BE2C (cell line): Measurements from ENCODE around the gene MRPL47.

ENCODE experiments used
- DNase-seq: peaks from one replicate; pipeline ENCODE4 v3.0.0-alpha.2; 2020
- H3K27me3 ChIP-seq: fragments of 250-450 bp; sonication (Bioruptor Pico); 2 replicates; pipeline ENCODE4 v1.5.1; 2020; ENCODE audit warnings: mild to moderate bottlenecking
- H3K36me3 ChIP-seq: fragments of 250-450 bp; sonication (Bioruptor Pico); 2 replicates; pipeline ENCODE4 v1.5.1; 2020; ENCODE audit warnings: mild to moderate bottlenecking
- H3K4me1 ChIP-seq: fragments of 250-450 bp; sonication (Bioruptor Pico); 2 replicates; pipeline ENCODE4 v1.5.1; 2020
- H3K4me3 ChIP-seq: 2 replicates; pipeline ENCODE4 v1.5.1; 2011; ENCODE audit warnings: low read depth, low read length
- H3K9me3 ChIP-seq: fragments of 250-450 bp; sonication (Bioruptor Pico); 2 replicates; pipeline ENCODE4 v1.5.1; 2020
- TF ChIP-seq, protein P1 (sequence below): IDR thresholded peaks from 2 replicates; pipeline ENCODE4 v1.5.1; 2012; ENCODE audit warnings: mild to moderate bottlenecking, low read depth, low read length

MRPL47 gene

DNA sequence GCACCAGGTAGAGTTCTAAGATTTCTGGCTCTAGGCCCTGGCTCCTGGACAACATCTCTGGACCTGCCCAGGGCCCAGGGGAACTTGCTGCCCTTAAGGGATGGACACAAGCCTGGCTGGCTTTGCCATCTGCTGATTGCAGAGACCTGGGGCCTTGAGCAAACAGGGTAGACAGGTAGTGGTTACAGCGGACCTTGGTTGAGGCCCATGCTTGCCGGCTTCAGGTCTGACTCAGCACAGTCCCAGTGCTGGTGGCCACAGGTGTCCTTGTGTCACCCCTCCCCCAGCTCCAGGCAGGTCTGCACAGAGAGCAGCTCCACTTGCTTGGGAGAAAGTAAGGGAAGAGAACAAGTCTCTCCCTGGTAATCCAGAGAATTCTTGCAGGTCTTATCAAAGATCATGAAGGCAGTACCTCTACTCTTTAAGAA is 57.6 kb downstream of the MRPL47 start:
- TF ChIP-seq, protein P1, sequence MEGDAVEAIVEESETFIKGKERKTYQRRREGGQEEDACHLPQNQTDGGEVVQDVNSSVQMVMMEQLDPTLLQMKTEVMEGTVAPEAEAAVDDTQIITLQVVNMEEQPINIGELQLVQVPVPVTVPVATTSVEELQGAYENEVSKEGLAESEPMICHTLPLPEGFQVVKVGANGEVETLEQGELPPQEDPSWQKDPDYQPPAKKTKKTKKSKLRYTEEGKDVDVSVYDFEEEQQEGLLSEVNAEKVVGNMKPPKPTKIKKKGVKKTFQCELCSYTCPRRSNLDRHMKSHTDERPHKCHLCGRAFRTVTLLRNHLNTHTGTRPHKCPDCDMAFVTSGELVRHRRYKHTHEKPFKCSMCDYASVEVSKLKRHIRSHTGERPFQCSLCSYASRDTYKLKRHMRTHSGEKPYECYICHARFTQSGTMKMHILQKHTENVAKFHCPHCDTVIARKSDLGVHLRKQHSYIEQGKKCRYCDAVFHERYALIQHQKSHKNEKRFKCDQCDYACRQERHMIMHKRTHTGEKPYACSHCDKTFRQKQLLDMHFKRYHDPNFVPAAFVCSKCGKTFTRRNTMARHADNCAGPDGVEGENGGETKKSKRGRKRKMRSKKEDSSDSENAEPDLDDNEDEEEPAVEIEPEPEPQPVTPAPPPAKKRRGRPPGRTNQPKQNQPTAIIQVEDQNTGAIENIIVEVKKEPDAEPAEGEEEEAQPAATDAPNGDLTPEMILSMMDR: no peak
- Histone ChIP-seq H3K4me1 (no peaks in the 10 kb centered on the region), H3K4me3 (no peak overlapping the region), H3K9me3 (no peaks in the 10 kb centered on the region), H3K27me3 (0 out of 2 replicates have a peak, but pooled peaks cover 3% of the 10 kb centered on the region), H3K36me3 (no peaks in the 10 kb centered on the region)
- DNase-seq: no peak

DNA sequence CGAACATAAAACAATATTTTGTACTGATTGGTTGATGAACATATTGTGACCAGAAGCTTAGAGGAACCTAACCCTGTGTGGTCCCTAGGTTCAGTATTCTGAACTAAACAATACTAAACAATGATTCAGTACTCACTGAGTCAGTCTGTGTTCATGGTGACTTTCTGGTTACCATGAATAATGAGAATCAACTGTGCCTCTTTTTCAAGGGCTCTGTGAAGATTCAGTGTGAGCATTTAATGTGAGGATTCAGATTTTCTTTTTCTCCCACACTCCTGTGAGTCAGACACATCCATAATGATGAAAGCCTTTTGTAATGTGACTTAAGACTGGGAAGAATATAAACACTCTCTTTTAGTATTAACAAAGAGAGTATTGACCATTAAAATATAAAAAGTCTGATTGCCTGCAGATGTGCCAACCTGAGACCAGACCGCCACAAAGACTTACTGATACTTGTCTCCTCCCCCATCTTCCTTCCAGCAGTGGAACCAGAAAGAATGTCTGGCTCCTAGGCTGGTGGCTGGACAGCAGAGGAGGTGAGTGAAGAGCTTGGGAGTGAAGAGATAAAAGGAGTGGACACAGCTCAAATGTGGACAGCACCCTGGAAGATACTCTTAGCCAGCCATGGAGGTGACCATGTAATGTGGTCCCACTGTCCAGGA is 59.3 kb downstream of the MRPL47 start:
- TF ChIP-seq, protein P1: no peak
- no peak for DNase-seq
- H3K4me3 ChIP-seq: no peak overlapping the region
- H3K9me3 ChIP-seq: no peaks in the 10 kb centered on the region
- H3K27me3 ChIP-seq: 0 out of 2 replicates have a peak, but pooled peaks cover 3% of the 10 kb centered on the region
- no peaks in the 10 kb centered on the region for H3K4me1 ChIP-seq
- H3K36me3 ChIP-seq: no peaks in the 10 kb centered on the region

DNA sequence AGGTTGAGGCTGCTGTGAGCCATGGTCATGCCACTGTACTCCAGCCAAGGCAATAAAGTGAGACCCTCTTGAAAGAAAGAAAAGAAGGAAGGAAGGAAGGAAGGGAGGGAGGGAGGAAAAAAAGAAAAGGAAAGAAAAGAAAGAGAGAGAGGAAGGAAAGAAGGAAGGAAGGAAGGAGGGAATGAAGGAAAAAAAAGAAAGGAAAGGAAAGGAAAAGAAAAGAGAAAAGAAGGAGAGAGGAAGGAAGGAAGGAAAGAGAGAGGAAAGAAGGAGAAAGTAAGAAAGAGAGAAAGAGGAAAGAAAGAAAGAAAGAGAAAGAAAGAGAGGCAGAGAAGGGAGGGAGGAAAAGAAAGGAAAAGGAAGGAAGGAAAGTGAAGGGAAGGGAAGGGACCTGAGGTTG is 62.1 kb downstream of the MRPL47 start:
- TF ChIP-seq, protein P1: no peak
- Histone ChIP-seq H3K9me3 (no peaks in the 10 kb centered on the region), H3K27me3 (no peaks in the 10 kb centered on the region), H3K4me3 (no peak overlapping the region), H3K36me3 (no peaks in the 10 kb centered on the region), H3K4me1 (no peaks in the 10 kb centered on the region)
- DNase-seq: no peak

DNA sequence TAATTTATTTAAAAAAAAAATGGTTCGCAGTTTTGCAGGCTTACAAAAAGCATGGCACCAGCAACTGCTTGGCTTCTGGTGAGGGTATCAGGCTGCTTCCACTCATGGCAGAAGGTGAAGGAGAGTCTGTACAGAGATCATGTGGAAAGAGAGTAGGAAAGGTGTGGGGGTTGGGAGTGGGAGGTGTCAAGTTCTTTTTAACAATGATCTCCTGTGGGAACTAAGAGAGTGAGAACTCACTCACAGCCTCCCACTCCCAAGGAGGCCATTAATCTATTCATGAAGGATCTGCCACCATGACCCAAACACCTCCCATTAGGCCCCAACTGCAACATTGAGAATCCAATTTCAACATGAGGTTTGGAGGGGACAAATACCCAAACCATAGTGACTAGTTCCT is 62.8 kb downstream of the MRPL47 start:
- TF ChIP-seq, protein P1: no peak
- no peak for DNase-seq
- H3K27me3 ChIP-seq: no peaks in the 10 kb centered on the region
- H3K36me3 ChIP-seq: no peaks in the 10 kb centered on the region
- H3K4me3 ChIP-seq: no peak overlapping the region
- no peaks in the 10 kb centered on the region for H3K9me3 ChIP-seq
- H3K4me1 ChIP-seq: no peaks in the 10 kb centered on the region

DNA sequence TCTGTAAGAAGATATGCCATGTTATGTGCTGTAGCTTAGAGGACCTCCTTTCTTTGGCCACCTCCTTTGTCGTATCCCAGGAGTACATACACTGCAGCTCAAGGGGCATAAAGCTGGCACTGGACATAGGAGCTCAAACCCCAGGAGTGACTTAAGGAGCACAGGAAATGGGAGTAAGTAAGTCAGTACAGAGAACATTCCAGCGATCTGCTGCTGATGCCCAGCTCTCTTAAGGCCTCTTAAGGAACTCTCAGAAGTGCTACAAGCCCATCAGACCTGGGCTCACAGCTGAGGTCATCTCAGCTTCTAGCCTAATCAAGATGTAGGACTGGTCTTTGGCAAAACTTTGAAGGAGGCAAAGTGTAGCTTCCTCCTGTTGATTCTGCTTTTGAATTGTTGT is 63.3 kb downstream of the MRPL47 start:
- H3K4me3 ChIP-seq: no peak overlapping the region
- TF ChIP-seq, protein P1: no peak
- H3K36me3 ChIP-seq: no peaks in the 10 kb centered on the region
- no peaks in the 10 kb centered on the region for H3K4me1 ChIP-seq
- DNase-seq: no peak
- H3K9me3 ChIP-seq: no peaks in the 10 kb centered on the region
- H3K27me3 ChIP-seq: no peaks in the 10 kb centered on the region
